Amygdala (tissue), 56 donors: Measurements from ENCODE around the gene CDC42BPB.

ENCODE experiments used
- DNase-seq, 56 donors: peaks; one replicate each; lab custom pipeline; 2025; lab: John Stamatoyannopoulos, UW

CDC42BPB gene

DNA sequence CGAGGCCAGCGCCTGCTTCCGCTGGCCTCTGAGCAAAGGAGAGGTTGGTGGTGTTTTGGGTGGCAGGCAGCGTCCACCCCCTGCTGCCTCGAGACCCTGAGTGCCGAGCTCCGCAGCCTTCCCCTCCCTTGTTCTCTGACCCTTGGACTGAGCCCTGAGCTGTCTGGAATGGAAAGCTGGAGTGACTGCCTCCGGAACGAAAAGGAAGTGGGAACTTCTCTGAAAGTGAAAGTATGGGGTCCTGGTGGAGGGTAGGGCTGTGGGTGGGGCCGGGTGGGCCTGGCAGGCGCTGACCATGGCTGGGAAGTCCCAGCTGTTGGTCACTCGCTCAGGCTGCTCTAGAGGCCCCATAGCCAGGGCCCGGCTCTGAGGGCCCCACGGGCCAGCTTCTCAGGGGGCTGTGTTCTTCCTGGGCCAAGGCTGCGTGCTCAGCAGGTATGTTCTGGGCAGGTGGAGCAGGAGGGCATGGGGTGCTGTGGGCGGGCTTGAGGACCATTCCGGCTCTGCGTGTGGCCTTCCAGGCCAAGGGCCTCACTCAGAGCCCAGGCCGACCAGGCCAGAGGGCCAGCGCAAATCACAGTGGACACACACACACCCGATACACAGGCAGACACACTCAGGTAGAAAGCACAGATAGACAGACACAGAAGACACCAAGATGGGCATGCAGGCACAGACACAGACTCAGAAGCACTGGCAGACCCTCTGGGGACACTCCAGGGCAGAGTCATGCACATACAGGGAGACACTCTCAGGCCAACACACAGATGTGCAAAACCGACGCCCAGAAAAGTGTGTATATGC lies 37.3 kb upstream of the CDC42BPB start, which contains the start of gene EXOC3L4:
Gene EXOC3L4 (plus strand): TSS at position 320 of the 804 bp plus-strand sequence. CDS start 5,495 bp downstream, outside the sequence.
- no peak for DNase-seq

DNA sequence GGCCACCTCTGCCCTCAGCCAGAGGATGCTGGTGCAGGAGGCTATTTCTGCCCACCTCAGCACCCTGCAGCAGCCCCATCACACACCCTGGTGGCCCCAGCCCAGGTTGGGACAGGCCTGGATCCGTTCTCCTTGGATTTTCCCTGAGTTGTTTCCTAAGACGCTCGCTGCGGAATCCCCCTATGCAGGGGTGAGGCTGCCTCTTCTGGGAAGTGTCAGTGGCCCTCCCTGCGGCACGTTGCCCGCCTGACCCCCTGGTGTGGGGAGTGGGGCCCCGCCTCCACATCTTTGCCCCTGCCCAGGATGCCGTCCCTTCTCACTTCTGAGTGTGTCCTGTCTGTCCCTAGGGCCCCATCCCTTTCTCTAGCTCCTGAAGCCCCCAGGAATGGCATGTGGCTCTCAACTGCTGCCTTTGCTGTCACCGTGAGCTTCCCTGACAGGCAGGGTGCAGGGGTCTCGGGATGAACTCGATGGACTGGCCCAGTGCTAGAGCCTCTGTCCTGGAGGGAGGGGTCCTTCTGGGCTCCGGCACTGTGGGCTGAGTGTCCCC lies 36.6 kb upstream of the CDC42BPB start:
- no peak for DNase-seq

DNA sequence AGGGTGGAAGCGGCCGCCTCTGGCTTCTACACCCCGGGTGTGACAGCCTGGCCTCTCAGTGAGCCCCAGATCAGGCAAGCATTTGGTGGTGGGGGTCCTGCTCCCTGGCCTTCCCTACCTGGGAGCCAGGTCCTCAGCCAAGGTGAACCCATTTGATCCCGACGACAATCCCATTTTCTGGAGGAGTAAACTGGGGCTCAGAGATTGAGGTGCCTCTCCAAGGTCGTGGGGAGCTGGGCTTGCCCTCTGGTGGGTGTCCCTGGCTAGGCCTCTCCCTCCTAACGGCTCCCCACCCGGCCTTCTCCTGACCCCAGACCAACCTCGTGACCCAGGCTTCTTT lies 34.5 kb upstream of the CDC42BPB start:
- DNase-seq = no peak

DNA sequence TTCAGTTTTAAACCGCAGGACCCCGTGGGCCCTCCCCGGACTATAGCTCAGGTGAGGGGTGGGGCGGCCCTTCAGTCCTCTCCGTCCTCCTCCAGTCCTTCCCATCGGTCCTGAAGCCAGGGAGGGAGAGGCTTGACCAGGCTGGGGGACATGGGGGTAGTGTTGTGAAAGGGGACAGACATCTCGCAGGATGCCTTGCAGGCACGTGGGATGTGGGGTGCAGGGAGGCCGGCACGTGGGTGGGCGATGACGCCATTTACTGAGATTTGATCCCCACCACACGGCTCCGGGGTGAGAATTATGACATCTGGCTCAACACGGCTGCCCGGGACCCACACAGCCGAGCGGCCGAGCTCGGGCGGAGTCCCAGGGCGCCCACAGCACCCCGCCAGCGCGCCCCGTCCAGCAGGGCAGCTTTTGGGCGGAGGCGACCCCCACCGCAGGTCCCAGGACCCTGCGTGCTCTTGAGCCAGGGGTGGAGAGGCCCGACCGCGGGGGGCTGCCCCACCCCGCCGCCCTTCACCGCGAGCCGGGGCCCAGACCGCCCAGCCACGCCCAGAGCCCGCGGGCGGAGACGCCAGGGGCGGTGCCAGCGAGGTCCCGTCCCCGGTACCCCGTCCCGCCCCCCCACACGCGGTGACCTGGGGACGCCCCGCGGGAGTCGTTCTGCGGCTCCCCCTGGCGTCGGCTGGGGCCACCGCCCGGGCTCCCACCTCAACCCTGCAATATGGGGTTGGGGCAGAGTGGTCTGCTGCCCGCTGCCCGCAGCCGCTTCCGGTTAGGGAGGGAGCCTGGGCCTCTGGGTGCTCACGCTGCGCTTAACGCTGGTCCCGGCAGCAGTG lies 33.9 kb upstream of the CDC42BPB start:
- peak in 2 of 56 donors; percentile 20 to 36 for DNase-seq

DNA sequence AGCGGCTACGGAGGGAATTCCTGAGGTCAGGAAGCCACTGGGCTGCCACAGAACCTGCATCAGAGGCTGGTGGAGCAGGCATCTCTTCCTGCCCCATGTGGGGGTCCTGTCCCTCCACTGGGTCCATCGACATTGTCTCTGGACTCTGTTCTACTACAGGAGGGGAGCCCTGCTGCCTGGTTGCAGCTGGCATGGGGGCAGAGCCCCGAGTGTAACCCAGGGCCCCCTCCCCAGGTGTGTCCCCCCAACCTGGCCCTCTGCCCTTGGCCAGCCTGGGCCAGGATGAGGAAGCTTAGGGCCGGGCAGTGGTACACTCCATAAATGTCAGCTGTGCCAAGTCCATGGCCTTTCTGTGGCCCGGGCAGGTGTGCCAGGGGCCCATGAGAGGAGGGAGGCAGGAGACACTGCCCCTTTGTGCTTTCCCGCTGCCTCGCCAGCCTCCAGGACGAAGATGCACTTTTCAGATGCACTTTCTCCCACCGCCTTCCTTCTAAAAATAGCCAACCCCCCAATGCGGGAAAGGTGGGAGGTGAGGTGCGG lies 33.2 kb upstream of the CDC42BPB start:
- DNase-seq = no peak

DNA sequence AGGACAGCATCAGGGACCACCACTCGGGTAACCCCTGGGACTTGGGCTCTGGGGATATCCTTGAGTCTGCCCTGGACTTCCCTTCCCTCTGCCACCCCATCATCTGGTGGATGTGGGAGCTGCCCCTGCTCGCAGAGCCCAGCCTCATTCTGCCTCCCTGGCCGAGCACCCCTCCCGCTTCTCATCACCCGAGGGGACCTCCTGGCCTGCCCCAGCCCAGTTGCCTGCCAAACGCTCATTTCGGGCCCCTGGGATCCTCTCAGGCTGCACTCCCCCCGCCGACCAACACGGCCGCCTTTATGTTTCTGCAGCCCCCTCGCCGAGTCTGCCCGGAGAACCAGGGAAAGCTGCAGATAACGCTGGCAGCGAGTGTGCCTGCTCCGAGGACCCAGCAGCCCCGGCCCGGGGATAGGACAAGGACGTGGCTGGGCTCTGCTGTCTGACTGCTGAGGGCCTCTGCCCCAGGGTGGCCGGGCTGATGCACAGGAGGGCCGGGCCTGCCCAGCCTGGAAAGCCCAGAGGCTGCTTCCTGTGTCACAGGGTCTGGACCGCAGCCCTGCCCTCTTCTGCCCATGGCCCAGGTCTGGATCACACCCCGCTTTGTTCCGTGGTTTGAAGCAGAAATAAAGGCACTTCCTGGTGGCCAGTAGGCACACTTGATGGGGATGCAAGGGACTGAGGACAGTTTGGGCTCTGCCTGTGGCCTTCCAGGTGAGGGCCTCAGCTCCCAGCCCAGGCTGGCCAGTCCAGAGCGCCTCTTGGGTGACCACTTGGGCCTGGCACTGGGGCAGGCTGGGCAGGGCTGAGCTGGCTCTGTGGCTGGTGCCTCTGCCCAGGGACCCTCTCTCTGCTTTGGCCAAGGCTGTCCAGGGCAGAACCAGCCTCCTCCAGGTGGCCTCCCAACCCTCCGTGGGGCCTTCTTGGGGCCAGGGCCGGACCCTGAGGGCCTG lies 32.3 kb upstream of the CDC42BPB start:
- no peak for DNase-seq

DNA sequence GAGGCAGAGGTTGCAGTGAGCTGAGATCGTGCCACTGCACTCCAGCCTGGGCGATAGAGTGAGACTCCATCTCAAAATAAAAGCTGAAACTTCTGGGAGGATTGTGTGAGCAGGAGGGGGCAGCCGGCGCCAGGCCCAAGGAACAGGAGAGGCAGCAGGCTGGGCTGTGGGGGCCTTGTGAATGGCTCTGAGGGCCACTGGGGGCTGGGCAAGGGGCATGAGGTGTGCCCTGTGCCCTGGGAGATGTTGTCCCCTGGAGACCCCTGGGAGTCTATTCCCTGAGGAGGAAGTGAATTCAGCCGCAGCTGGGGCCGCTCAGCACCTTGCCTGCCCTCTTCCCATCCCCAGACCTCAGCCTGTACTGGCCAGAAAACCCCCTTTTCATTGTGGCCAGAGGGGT lies 31.6 kb upstream of the CDC42BPB start:
- DNase-seq = no peak

DNA sequence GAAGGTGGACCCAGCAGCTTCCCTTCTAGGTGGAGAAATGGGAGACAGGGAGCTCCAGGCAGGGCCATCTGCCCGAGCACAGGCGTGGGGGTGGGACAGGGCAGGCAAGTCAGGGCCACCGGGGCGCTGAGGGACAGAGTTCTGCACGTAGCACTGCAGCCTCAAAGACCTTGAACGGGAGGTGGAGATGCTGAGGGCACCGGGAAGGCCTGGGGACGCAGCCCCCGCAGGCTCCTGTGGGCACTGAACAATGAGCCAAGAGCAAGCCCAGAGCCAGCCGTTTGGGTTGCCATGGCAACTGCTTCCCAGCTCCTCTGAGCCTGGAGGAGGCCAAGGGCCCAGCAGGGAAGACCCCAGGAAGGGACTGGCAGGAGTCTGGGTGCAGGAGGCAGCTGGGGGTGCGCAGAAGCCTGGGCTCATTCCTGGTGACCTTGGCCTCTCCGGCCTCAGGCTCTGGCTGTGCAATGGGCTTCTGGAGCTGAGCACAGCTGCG lies 30.0 kb upstream of the CDC42BPB start:
- no peak for DNase-seq

DNA sequence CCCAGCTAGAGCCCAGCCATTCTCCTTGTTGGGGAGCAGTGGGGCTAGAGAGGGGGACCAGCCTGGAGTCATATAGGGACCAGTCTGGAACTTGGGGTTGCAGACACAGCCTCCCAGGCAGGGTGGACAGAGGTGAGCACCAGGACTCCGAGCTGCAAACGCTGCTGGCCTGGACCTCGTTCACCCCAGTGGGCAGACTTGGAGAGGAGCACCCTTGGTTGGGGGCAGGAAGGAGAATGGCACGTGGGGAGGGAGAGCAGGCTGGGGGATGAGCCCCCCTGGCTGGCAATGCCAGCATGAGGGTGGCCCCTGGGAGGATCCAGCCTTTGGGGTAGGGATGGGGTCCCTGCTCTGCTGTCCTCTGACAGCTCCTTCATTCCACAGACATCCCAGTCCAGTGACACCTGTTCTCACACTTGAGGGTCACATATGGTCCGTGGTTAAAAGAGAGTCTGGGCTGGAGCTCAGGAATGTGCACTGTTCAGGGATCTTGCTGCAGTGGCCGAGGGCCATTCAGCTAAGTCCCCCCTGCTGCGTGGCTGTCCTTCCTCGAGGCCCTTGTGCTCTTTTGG lies 29.5 kb upstream of the CDC42BPB start:
- no peak for DNase-seq

DNA sequence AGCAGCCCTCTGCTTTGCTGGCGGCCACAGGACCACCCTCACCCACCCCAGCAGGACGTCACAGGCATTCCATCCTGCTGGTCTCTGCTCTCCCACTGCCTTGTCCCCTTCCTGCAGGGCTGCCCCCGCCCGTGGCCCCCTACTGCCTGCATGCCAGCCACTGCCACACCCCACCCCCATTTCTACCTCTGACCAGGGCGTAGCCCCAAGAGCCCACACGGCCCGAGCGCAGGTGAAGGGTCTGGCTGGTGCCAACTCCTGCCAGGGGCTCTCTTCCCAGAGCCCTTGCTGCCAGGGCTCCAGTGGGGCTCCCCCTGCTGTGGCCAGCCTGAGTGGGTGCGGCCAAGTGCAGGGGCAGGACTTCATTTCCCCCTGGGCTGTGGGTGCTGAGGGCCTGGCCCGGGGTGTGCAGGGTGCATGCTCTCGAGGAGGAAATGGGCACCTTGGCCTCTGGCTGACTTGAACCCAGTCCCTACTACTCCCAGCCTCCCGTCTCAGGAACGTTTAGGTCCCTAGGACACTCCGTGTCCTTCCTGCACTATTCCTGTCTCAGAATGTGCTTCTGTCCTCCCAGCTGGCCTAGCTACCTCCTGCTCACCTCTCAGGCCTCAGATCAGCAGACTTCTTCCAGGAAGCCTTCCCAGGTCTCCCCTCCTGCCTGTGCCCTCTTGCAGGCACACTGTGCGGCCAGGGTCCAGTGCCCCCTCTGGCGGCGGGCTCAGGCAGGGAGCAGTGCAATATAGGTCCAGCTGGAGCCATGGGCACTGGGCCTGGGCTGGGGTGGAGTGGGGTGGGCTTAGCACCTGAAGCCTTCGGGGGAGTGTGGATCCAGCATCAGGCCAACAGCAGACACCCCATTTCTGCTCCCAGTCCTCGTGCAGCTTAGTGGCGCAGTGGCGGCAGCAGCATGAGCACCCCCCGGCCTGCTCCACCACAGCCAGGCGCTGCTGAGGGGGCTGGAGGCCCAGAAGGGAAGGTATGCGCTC lies 28.1 kb upstream of the CDC42BPB start:
- DNase-seq = no peak

DNA sequence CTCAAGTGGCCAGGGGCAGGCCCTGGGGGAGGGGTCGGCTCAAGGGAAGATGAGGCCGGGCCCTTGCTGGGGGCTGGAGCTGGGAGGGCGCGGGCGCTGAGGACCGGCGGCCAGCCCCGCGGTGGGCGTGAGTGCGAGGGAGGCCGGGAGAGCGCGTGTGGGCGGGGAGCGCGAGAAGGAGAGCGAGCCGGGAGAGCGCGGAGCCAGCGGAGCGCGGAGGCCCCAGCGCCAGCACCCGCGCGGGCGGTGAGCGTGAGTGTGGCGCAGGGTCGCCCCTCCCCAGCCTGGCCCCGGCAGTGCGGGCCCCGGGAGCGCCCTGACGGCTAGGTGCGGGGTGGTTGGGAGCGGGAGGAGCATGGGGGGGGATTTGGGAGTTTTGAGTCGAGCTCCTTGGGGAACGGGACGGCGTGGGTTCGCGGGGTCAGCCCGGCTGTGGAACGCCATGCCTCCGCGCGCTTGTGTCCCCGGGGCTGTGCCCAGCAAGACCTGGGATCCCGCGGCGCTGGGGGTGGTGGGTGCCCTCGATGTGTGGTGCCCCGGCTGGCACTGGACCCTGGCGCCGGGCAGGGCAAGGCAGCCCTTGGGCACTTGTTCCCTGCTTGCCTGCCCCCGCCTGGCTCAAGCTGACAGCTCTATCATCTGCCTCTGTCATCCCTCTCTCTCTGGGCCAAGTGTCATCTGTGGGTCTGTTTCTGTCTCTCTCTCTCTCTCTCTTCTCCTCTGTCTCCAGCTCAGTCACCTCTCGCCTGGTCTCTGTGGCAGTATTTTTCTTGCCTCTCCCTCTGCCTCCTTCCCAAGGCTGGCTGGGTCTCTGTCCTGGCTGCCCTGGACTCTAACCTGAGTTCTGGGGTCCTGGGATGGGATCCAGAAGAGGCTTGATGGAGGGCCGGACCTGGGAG lies 26.9 kb upstream of the CDC42BPB start, which contains the start of gene LBHD2:
Gene LBHD2 (plus strand): TSS at position 190 of the 899 bp plus-strand sequence. CDS start 1,803 bp downstream, outside the sequence.
- DNase-seq = no peak

DNA sequence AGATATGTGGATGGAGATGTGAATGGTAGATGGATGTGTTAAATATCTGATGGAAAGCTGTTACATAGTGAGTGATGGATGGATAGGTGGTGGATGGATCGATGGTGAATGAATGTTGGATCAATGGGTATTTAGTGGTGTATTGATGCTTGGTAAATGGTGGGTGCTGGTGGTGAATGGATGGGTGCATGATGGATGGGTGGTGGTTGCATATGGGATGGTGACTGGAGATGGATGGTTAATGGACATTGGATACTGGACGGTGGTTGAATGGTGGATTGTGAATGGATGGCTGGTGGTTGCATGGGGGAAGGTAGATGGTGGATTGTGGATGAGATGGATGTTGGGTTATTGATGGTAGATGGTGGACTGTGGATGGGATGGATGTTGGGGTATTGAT lies 24.6 kb upstream of the CDC42BPB start:
- DNase-seq = no peak

DNA sequence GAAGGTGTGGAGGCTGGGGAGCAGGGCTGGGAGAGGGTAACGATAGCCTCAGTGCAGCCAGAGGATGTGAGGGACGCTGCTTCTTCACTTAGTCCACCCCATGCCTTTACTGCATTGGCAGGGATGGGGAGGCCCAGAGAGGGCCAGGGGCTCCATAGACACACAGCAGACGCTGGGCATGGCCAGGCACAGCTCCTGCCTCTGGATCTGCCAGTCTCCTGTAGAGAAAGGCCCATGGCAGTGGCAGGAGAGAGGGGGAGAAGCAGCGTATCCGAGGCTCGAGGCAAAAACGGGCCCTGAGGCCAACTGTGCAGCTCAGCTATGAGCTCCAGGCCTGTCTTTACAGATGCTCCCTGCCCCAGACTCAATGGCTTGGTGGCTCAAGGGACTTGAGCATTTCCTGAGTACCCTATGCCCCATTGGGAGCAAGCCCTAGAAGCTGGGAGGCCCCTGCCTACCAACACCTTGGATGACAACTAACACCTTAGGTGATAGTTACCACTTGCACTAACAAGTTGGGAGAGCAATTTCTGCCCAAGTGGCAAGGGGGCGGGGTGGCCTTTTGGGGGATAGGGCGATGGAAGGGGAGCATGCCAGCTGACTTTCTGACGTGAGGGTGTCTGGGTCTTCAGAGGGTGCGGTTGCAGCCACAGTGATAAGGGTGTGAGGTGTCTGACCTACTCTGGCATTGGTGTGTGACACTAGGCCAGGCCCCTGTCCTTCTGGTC lies 21.7 kb upstream of the CDC42BPB start:
- no peak for DNase-seq

DNA sequence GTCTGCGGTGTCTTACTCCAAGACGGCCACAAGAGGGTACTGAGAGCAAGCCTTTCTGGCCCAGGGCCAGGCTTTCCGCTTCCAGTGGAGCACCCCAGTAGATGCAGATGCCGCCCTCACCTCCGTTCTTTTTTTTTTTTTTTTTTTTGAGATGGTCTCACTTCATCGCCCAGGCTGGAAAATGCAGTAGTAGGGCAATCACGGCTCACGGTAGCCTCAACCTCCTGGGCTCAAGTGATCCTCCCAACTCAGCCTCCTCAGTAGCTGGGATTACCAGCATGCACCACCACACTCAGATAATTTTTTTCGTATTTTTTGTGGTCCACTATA lies 21.0 kb upstream of the CDC42BPB start:
- peak in 41 of 56 donors; percentile 6 to 83 (median 41) for DNase-seq

DNA sequence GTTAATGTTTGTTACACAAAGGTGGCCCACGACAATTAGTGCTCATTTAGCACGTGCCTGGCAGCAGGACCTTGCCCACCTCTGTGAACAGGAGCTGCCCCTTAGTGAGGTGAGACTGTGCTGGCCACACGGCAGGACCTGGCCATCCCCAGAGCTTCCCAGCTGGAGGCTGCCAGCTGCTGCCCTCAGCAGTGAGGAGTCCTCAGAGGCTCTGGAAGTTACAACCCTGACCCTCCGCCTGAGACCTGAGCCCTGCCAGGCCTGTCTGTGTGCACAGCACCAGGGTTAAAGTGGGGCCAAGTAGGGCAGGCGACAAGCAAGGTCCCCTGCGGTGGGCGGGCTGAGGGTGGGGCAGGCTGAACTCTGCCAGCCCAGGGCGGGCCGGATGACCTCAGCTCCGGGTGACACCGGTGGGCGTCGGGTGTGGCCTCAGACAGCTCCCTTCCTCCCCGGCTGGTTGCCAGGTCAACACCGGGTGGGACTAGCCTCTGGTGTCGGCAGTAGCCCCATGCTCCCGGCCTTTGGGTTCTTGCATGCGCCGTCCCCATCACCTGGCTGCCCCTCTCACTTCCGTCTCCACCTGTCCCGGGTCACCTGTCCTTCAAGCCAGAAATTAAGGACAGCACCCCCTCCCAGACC lies 17.5 kb upstream of the CDC42BPB start:
- peak in 1 of 56 donors; percentile 55 for DNase-seq
